WTC11 (cell line): ENCODE results near the gene COL4A1. TPM values are rescaled to one million over a fixed set of nuclear protein-coding genes. Genes with fewer than 3 reads are reported as not detected.

Source experiments
- ATAC-seq: fragments of 200-7000 bp; cut with Tn5 transposase; 2 replicates; pipeline ENCODE4 v1.10.0; 2021; ENCODE audit warnings: mild to moderate bottlenecking, moderate library complexity
- CTCF ChIA-PET: fragments of 300-600 bp; sonication (Branson Sonifier 250); formaldehyde crosslinking; loops from one replicate; lab custom pipeline; 2021; ENCODE audit warnings: antibody characterized with exemption; lab: Charles Lee
- POLR2A ChIA-PET: fragments of 350-600 bp; sonication (Branson Sonifier 250); formaldehyde crosslinking; loops from one replicate; lab custom pipeline; 2021; ENCODE audit warnings: antibody characterized with exemption; lab: Charles Lee
- DNase-seq: peaks from one replicate; pipeline ENCODE4 v3.0.0; 2021; ENCODE audit warnings: low spot score
- H3K27ac Mint-ChIP-seq: 2 replicates; pipeline ENCODE4 v1.8.0; 2021; ENCODE audit warnings: mixed read lengths
- H3K27me3 Mint-ChIP-seq: 2 replicates; pipeline ENCODE4 v1.8.0; 2021; ENCODE audit warnings: low read depth, mild to moderate bottlenecking, moderate library complexity, mixed read lengths
- H3K36me3 Mint-ChIP-seq: 2 replicates; pipeline ENCODE4 v1.8.0; 2021; ENCODE audit warnings: mixed read lengths
- H3K4me1 Mint-ChIP-seq: 2 replicates; pipeline ENCODE4 v1.8.0; 2022; ENCODE audit warnings: mixed read lengths
- H3K4me3 Mint-ChIP-seq: 2 replicates; pipeline ENCODE4 v1.8.0; 2021; ENCODE audit warnings: mild to moderate bottlenecking, moderate library complexity, mixed read lengths
- H3K9me3 Mint-ChIP-seq: 2 replicates; pipeline ENCODE4 v1.8.0; 2021; ENCODE audit warnings: mixed read lengths
- AR ChIP-seq: fragments of 250-450 bp; sonication (Bioruptor Pico); IDR thresholded peaks from 2 replicates; pipeline ENCODE4 v1.9.0; 2021; ENCODE audit warnings: mild to moderate bottlenecking
- GTF2I ChIP-seq: fragments of 250-450 bp; sonication (Bioruptor Pico); conservative IDR thresholded peaks from 2 replicates; pipeline ENCODE4 v1.4.0; 2021; ENCODE audit warnings: mild to moderate bottlenecking
- JUN ChIP-seq: sonication (generic); formaldehyde crosslinking; IDR thresholded peaks from 2 replicates; pipeline ENCODE4 v1.8.0; 2023; ENCODE audit warnings: mild to moderate bottlenecking, missing genetic modification reagents
- MXD4 ChIP-seq: fragments of 250-450 bp; sonication (Bioruptor Pico); IDR thresholded peaks from 2 replicates; pipeline ENCODE4 v1.8.0; 2021; ENCODE audit warnings: mild to moderate bottlenecking, moderate library complexity, borderline replicate concordance
- RELA ChIP-seq: sonication (generic); formaldehyde crosslinking; IDR thresholded peaks from 2 replicates; pipeline ENCODE4 v1.8.1; 2022; ENCODE audit warnings: missing genetic modification reagents, mild to moderate bottlenecking, borderline replicate concordance
- RORB ChIP-seq: fragments of 250-450 bp; sonication (Bioruptor Pico); IDR thresholded peaks from 2 replicates; pipeline ENCODE4 v1.9.0; 2021; ENCODE audit warnings: mild to moderate bottlenecking
- SOX15 ChIP-seq: fragments of 250-450 bp; sonication (Bioruptor Pico); IDR thresholded peaks from 2 replicates; pipeline ENCODE4 v1.9.0; 2021; ENCODE audit warnings: mild to moderate bottlenecking
- SP1 ChIP-seq: sonication (generic); formaldehyde crosslinking; conservative IDR thresholded peaks from 2 replicates; pipeline ENCODE4 v1.8.1; 2022; ENCODE audit warnings: missing genetic modification reagents
- TEAD1 ChIP-seq: sonication (generic); formaldehyde crosslinking; IDR thresholded peaks from 2 replicates; pipeline ENCODE4 v1.8.0; 2022; ENCODE audit warnings: mild to moderate bottlenecking, missing genetic modification reagents
- TP53 ChIP-seq: sonication (generic); formaldehyde crosslinking; IDR thresholded peaks from 2 replicates; pipeline ENCODE4 v1.8.1; 2023; ENCODE audit warnings: mild to moderate bottlenecking, missing genetic modification reagents
- ZNF425 ChIP-seq: fragments of 250-450 bp; sonication (Bioruptor Pico); conservative IDR thresholded peaks from 2 replicates; pipeline ENCODE4 v1.9.0; 2021; ENCODE audit warnings: mild to moderate bottlenecking
- total RNA-seq: library from RNA; stranded (reverse); gene quantifications from 3 replicates; pipeline ENCODE4 v1.2.3, GENCODE V29; 2021
- TF ChIP-seq, protein P1 (sequence below): fragments of 250-450 bp; sonication (Bioruptor Pico); IDR thresholded peaks from 2 replicates; pipeline ENCODE4 v2.1.2; 2022; ENCODE audit warnings: mild to moderate bottlenecking, moderate library complexity
- TF ChIP-seq, protein P2 (sequence below): sonication (generic); formaldehyde crosslinking; IDR thresholded peaks from 2 replicates; pipeline ENCODE4 v1.8.0; 2023; ENCODE audit warnings: missing genetic modification reagents, mild to moderate bottlenecking, borderline replicate concordance
- TF ChIP-seq, protein P3 (sequence below): sonication (generic); formaldehyde crosslinking; conservative IDR thresholded peaks from 2 replicates; pipeline ENCODE4 v1.8.1; 2023; ENCODE audit warnings: mild to moderate bottlenecking, low read depth, missing genetic modification reagents, moderate library complexity

The COL4A1 gene
- total RNA-seq, 1 experiment from 2014 or later = 89.6 TPM

- CTCF ChIA-PET = interaction anchor here (0.7 to 4.2 kb wide), 4 partner anchors 12 to 193 kb away, joined by 3 to 21 read pairs (median 4); no protein-coding TSS in a partner anchor
- no peak for DNase-seq
- POLR2A ChIA-PET = no interaction called here
- peaks cover 55% of the 10 kb centered on the region for H3K4me1 Mint-ChIP-seq
- H3K9me3 Mint-ChIP-seq = no peaks in the 10 kb centered on the region
- no peak for ATAC-seq
- no peaks in the 10 kb centered on the region for H3K27me3 Mint-ChIP-seq
- no peaks in the 10 kb centered on the region for H3K36me3 Mint-ChIP-seq
- no peak overlapping the region for H3K27ac Mint-ChIP-seq
- no peak overlapping the region for H3K4me3 Mint-ChIP-seq
- no peak for TF ChIP-seq MXD4 (CRISPR knock-in tag)
- TF ChIP-seq AR (CRISPR knock-in tag) = no peak
- TF ChIP-seq SOX15 (CRISPR knock-in tag) = no peak
- TF ChIP-seq ZNF425 (CRISPR knock-in tag) = no peak
- TF ChIP-seq, protein P1, sequence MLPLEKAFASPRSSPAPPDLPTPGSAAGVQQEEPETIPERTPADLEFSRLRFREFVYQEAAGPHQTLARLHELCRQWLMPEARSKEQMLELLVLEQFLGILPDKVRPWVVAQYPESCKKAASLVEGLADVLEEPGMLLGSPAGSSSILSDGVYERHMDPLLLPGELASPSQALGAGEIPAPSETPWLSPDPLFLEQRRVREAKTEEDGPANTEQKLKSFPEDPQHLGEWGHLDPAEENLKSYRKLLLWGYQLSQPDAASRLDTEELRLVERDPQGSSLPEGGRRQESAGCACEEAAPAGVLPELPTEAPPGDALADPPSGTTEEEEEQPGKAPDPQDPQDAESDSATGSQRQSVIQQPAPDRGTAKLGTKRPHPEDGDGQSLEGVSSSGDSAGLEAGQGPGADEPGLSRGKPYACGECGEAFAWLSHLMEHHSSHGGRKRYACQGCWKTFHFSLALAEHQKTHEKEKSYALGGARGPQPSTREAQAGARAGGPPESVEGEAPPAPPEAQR (CRISPR knock-in tag) = no peak
Measured at GRCh38 chr13:110262508-110263291, 44.3 kb downstream of the COL4A1 start.

- POLR2A ChIA-PET = interaction anchor here (1.2 kb wide), 1 partner anchor 45 kb away, joined by 3 read pairs; the partner anchor contains the start of gene COL4A1
- Mint-ChIP-seq H3K27ac (no peak overlapping the region), H3K4me3 (no peak overlapping the region), H3K9me3 (no peaks in the 10 kb centered on the region), H3K36me3 (no peaks in the 10 kb centered on the region), H3K27me3 (no peaks in the 10 kb centered on the region), H3K4me1 (peaks cover 49% of the 10 kb centered on the region)
- no peak for ATAC-seq
- CTCF ChIA-PET = interaction anchor here (0.7 to 4.2 kb wide), 5 partner anchors 13 to 194 kb away, joined by 3 to 21 read pairs (median 3); no protein-coding TSS in a partner anchor
- DNase-seq = no peak
- TF ChIP-seq TEAD1 (no peak), ZNF425 (CRISPR knock-in tag) (no peak), TP53 (CRISPR knock-in tag) (no peak), RORB (CRISPR knock-in tag) (no peak), JUN (no peak), SP1 (no peak), RELA (CRISPR knock-in tag) (no peak), GTF2I (CRISPR knock-in tag) (no peak)
- TF ChIP-seq, protein P2, sequence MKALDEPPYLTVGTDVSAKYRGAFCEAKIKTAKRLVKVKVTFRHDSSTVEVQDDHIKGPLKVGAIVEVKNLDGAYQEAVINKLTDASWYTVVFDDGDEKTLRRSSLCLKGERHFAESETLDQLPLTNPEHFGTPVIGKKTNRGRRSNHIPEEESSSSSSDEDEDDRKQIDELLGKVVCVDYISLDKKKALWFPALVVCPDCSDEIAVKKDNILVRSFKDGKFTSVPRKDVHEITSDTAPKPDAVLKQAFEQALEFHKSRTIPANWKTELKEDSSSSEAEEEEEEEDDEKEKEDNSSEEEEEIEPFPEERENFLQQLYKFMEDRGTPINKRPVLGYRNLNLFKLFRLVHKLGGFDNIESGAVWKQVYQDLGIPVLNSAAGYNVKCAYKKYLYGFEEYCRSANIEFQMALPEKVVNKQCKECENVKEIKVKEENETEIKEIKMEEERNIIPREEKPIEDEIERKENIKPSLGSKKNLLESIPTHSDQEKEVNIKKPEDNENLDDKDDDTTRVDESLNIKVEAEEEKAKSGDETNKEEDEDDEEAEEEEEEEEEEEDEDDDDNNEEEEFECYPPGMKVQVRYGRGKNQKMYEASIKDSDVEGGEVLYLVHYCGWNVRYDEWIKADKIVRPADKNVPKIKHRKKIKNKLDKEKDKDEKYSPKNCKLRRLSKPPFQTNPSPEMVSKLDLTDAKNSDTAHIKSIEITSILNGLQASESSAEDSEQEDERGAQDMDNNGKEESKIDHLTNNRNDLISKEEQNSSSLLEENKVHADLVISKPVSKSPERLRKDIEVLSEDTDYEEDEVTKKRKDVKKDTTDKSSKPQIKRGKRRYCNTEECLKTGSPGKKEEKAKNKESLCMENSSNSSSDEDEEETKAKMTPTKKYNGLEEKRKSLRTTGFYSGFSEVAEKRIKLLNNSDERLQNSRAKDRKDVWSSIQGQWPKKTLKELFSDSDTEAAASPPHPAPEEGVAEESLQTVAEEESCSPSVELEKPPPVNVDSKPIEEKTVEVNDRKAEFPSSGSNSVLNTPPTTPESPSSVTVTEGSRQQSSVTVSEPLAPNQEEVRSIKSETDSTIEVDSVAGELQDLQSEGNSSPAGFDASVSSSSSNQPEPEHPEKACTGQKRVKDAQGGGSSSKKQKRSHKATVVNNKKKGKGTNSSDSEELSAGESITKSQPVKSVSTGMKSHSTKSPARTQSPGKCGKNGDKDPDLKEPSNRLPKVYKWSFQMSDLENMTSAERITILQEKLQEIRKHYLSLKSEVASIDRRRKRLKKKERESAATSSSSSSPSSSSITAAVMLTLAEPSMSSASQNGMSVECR (CRISPR knock-in tag) = no peak
- TF ChIP-seq, protein P3, sequence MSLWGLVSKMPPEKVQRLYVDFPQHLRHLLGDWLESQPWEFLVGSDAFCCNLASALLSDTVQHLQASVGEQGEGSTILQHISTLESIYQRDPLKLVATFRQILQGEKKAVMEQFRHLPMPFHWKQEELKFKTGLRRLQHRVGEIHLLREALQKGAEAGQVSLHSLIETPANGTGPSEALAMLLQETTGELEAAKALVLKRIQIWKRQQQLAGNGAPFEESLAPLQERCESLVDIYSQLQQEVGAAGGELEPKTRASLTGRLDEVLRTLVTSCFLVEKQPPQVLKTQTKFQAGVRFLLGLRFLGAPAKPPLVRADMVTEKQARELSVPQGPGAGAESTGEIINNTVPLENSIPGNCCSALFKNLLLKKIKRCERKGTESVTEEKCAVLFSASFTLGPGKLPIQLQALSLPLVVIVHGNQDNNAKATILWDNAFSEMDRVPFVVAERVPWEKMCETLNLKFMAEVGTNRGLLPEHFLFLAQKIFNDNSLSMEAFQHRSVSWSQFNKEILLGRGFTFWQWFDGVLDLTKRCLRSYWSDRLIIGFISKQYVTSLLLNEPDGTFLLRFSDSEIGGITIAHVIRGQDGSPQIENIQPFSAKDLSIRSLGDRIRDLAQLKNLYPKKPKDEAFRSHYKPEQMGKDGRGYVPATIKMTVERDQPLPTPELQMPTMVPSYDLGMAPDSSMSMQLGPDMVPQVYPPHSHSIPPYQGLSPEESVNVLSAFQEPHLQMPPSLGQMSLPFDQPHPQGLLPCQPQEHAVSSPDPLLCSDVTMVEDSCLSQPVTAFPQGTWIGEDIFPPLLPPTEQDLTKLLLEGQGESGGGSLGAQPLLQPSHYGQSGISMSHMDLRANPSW (CRISPR knock-in tag) = no peak
Measured at GRCh38 chr13:110262082-110262436, 44.9 kb downstream of the COL4A1 start.
